ENCODE data around the gene CATSPERB. TPM values are rescaled to one million over a fixed set of nuclear protein-coding genes. Genes with fewer than 3 reads are reported as not detected.
"Not testable (repeated sequence)": the region's sequence is repeated elsewhere in the genome, so short reads cannot be mapped to it uniquely, and the experiment has no call there.

CATSPERB gene
- total RNA-seq, 2 donors from 2014 or later, result 0.50 to 1.1 TPM

DNA sequence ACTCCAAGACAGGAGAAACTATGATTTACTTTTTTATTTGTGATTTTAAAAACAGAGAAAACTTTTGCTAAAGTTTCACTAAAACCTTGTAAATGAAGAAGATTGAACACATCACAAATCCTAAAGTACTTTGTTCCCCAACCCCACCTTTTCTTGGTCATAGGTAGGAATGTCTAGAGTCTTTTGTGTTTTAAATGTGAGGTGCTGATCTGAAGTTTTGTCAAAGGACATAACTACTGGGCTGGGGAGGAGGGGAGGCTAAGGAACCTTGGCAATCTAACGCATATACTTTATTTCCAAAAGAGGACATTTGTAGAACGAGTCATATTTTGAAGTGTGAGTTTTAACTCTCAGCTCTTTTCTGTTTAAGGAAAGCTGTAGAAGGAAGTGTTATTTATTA is 37.2 kb downstream of the CATSPERB start:
- ATAC-seq (no peak), DNase-seq (ENCODE audit: low spot score in 2 of 2) (no peak)
- H3K27ac Mint-ChIP-seq, result no peak overlapping the region
- peaks cover 7 to 20% of the 10 kb centered on the region in 2 donors for H3K9me3 Mint-ChIP-seq
- peaks cover 11 to 12% of the 10 kb centered on the region in 2 donors for H3K36me3 Mint-ChIP-seq

GRCh38 chr14:91693346-91693745 is 38.5 kb downstream of the CATSPERB start:
- no peak for ATAC-seq
- DNase-seq (ENCODE audit: low spot score in 2 of 2), result no peak
- Mint-ChIP-seq H3K9me3 (peaks cover 7 to 19% of the 10 kb centered on the region in 2 donors), H3K27ac (no peak overlapping the region), H3K36me3 (peaks cover 11 to 12% of the 10 kb centered on the region in 2 donors)

DNA sequence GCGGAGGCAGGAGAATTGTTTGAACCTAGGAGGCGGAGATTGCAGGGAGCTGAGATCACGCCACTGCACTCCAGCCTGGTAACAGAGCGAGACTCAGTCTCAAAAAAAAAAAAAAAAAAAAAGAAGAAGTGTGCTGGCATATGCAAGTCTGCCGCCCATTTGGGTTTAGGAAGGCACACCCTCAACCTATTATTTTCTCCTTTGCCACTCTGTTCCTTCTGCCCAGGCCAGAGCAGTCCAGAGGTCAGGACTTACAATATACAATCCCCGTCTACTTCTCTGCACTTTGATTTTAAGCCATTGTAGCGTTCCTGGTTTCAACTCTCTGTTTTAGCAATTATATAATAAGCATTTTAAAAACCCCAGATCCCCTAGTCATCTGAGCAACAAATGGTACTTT is 39.8 kb downstream of the CATSPERB start:
- no peak overlapping the region for H3K27ac Mint-ChIP-seq
- H3K9me3 Mint-ChIP-seq, result peaks cover 7 to 12% of the 10 kb centered on the region in 2 donors
- DNase-seq (ENCODE audit: low spot score in 2 of 2), result no peak
- ATAC-seq, result no peak
- peaks cover 5 to 12% of the 10 kb centered on the region in 2 donors for H3K36me3 Mint-ChIP-seq

GRCh38 chr14:91689608-91690007 is 42.3 kb downstream of the CATSPERB start:
- ATAC-seq, result no peak
- DNase-seq (ENCODE audit: low spot score in 2 of 2), result no peak
- Mint-ChIP-seq H3K27ac (no peak overlapping the region), H3K9me3 (peaks cover 6 to 7% of the 10 kb centered on the region in 2 donors), H3K36me3 (peaks cover 5 to 7% of the 10 kb centered on the region in 2 donors)

DNA sequence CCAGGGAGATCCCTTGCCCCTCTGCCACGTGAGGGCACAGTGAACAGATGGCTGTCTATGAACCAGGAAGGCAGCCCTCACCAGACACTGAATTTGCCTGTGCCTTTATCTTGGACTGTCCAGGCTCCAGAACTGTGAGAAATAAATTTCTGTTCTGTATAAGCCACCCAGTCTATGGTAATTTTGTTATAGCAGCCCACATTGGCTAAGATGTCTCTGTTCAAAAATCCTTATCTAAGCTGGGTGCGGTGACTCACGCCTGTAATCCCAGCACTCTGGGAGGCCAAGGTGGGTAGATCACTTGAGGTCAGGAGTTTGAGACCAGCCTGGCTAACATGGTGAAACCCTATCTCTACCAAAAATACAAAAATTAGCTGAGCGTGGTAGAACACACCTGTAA is 44.5 kb downstream of the CATSPERB start:
- not testable (repeated sequence) for ATAC-seq; H3K27ac Mint-ChIP-seq; H3K36me3 Mint-ChIP-seq; DNase-seq (ENCODE audit: low spot score in 2 of 2); H3K9me3 Mint-ChIP-seq

- H3K27ac Mint-ChIP-seq, result no peak overlapping the region
- H3K9me3 Mint-ChIP-seq, result peaks cover 4% of the 10 kb centered on the region in 2 donors
- no peak for DNase-seq (ENCODE audit: low spot score in 2 of 2)
These were observed 46.3 kb downstream of the CATSPERB start for GRCh38 chr14:91685600-91685999.

GRCh38 chr14:91681893-91682563 is 49.9 kb downstream of the CATSPERB start:
- DNase-seq (ENCODE audit: low spot score in 2 of 2) (peak in 1 of 2 donors; percentile 22), ATAC-seq (peak; percentile 89 to 94)
- H3K27ac Mint-ChIP-seq, result peak overlapping the region in 1 of 2 donors; percentile 87
- H3K9me3 Mint-ChIP-seq, result peaks cover 0 to 4% of the 10 kb centered on the region in 2 donors
- peaks cover 0 to 26% of the 10 kb centered on the region in 2 donors for H3K36me3 Mint-ChIP-seq

More at GRCh38 chr14:91685600-91685999, 46.3 kb downstream of the CATSPERB start:
- ATAC-seq, result no peak
- peaks cover 3 to 9% of the 10 kb centered on the region in 2 donors for H3K36me3 Mint-ChIP-seq

DNA sequence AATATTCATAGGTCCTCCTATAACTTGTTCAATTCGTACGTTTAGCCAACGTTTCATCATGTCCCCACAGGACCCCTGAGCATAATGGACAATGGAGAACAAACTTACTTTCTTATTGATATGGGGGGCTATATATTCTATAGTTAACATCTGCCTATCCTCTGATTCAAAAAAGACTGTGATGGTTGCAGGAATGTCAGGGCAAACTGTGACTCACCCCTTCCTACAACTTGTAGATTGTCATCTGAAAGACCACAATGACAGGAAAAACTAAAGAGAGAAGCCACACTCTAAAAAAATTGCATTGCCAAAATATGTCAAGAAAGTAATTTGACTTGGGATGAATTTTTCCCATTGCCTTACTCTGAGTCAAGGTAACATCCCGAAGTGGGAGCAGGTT is 50.8 kb downstream of the CATSPERB start:
- Mint-ChIP-seq H3K36me3 (peaks cover 0 to 26% of the 10 kb centered on the region in 2 donors), H3K27ac (peak overlapping the region in 1 of 2 donors; percentile 9), H3K9me3 (peaks cover 0 to 4% of the 10 kb centered on the region in 2 donors)
- DNase-seq (ENCODE audit: low spot score in 2 of 2) (no peak), ATAC-seq (peak; percentile 58 to 62)

DNA sequence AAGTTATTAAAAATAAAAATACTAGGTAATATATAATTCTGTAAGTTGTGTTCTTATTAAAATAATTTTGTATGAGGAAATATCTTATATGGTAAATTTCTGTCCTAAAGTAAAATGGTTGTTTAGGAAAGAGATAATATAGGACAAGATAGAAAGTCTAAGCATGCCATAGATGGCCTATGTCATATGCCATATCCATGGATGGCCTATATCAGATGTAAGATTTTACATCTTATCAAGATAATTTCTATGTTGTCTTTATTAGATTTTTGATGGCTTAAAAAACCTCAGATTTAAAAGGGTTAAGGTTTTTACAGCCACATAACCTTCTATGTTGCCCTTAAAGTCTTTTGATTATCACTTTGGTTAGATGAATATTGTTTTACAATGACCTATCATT is 52.6 kb downstream of the CATSPERB start:
- H3K27ac Mint-ChIP-seq, result no peak overlapping the region
- peaks cover 0 to 30% of the 10 kb centered on the region in 2 donors for H3K36me3 Mint-ChIP-seq
- DNase-seq (ENCODE audit: low spot score in 2 of 2), result no peak
- peaks cover 0 to 4% of the 10 kb centered on the region in 2 donors for H3K9me3 Mint-ChIP-seq
- ATAC-seq, result no peak

DNA sequence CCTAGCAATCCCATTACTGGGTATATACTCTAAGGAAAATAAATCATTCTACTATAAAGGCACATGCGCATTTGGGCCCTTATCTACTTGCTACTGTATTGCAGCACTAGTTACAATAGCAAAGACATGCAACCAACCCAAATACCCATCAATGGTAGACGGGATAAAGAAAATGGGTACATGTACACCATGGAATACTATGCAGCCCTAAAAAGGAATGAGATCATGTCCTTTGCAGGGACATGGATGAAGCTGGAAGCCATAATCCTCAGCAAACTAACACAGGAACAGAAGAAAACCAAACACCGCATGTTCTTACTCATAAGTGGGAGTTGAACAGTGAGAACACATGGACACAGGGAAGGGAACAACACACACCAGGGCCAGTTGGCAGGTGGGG is 54.2 kb downstream of the CATSPERB start:
- not testable (repeated sequence) for H3K27ac Mint-ChIP-seq

DNA sequence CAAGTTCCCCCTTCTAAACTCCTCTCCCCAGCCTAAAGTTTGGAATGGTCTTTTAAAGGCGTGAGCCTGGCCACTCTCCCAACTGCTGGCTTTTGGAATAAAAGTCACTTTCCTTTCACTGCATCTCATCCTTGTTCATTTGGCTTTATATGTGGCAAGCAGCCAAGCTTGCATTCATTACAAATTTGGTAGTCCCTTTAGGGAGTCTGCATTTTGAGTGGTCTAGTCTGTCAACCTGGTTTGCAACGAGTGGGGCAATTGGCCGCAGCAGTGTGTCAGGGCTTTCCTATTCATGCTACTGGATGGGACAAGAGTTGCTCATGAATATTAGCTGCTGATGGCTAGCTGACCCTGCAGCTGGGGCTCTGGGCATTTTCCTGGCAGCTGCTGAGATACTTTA is 57.0 kb downstream of the CATSPERB start:
- H3K36me3 Mint-ChIP-seq, result peaks cover 0 to 18% of the 10 kb centered on the region in 2 donors
- DNase-seq (ENCODE audit: low spot score in 2 of 2), result no peak

More for the DNA sequence above, 54.2 kb downstream of the CATSPERB start:
- peaks cover 0 to 30% of the 10 kb centered on the region in 2 donors for H3K36me3 Mint-ChIP-seq
- H3K9me3 Mint-ChIP-seq; ATAC-seq; DNase-seq (ENCODE audit: low spot score in 2 of 2): not testable (repeated sequence)

DNA sequence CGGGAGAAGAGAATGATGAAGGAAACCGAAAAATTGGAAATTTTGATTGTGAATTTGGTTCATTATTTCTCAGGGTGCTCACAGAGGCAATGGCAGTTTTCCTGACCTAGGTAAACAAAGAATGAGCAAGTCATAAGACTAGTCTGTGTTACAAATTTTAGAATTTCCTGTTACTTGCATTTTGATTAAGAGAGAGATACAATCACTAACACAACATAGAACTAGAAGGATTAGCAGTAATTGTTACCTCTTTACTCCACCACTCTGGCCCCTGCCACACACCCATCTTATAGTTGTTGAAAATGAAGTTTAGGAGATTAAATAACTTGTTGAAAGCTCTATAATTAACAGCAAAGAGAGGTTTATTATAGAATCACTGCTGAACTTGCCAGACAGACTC is 62.0 kb downstream of the CATSPERB start:
- Mint-ChIP-seq H3K9me3 (peaks cover 0 to 14% of the 10 kb centered on the region in 2 donors), H3K27ac (peak overlapping the region in 1 of 2 donors; percentile 58), H3K36me3 (peaks cover 0 to 16% of the 10 kb centered on the region in 2 donors)
- ATAC-seq, result peak in 1 of 2 donors; percentile 50
- DNase-seq (ENCODE audit: low spot score in 2 of 2), result no peak

More for the DNA sequence above, 57.0 kb downstream of the CATSPERB start:
- no peak for ATAC-seq
- Mint-ChIP-seq H3K9me3 (peaks cover 0 to 4% of the 10 kb centered on the region in 2 donors), H3K27ac (no peak overlapping the region)

DNA sequence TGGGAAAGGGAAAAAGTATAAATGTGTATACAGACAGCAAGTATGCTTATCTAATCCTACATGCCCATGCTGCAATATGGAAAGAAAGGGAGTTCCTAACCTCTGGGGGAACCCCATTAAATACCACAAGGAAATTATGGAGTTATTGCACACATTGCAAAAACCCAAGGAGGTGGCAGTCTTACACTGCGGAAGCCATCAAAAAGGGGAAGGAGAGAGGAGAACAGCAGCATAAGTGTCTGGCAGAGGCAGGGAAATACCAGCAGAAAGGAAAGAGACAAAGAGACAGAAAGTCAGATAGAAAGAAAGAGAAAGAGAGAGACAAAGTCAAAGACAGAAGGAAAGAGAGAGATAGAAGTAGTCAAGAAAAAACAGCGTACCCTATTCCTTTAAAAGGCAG is 64.8 kb downstream of the CATSPERB start:
- ATAC-seq; H3K27ac Mint-ChIP-seq; DNase-seq (ENCODE audit: low spot score in 2 of 2): not testable (repeated sequence)
- peaks cover 0 to 14% of the 10 kb centered on the region in 2 donors for H3K9me3 Mint-ChIP-seq
- H3K36me3 Mint-ChIP-seq, result peaks cover 0 to 14% of the 10 kb centered on the region in 2 donors

DNA sequence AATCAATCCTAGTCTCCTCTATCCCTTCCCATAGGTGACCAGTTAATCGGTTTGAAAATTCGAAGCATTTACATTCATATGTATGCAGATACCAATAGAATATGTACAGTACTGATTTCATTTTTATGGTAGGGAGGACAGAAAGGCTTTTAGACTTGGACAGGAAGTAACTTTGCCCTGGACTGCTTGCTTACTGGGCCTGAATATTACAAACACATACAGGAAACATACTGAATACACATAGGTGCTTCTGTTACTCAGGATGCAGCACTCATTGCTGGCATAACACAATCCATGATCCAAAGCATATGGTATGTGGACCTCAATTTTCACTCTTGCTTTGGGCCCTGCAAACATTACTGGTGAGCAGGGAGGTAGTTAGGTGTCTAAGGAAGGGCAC is 71.1 kb downstream of the CATSPERB start:
- no peak overlapping the region for H3K27ac Mint-ChIP-seq
- DNase-seq (ENCODE audit: low spot score in 2 of 2) (no peak), ATAC-seq (no peak)
- peaks cover 3 to 5% of the 10 kb centered on the region in 2 donors for H3K9me3 Mint-ChIP-seq
- no peaks in the 10 kb centered on the region for H3K36me3 Mint-ChIP-seq

DNA sequence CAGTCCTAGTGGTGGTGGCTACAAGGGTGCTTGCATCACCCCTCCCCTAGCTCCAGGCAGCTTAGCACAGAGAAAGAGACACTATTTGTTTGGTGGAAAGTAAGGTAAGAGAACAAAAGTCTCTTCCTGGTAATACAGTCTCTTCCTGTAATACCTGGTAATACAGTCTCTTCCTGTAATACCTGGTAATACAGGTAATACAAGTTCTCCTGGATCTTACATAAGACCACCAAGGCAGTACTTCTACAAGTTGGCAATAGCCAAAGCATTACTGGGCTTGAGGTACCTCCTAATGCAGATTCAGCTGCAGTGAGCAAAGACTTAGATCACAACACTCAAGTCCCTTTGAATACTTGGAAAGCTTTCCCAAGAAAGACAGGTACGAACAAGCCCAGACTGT is 77.0 kb downstream of the CATSPERB start:
- no peaks in the 10 kb centered on the region for H3K36me3 Mint-ChIP-seq
- H3K9me3 Mint-ChIP-seq, result peaks cover 3 to 11% of the 10 kb centered on the region in 2 donors
- ATAC-seq (no peak), DNase-seq (ENCODE audit: low spot score in 2 of 2) (no peak)
- H3K27ac Mint-ChIP-seq, result no peak overlapping the region

DNA sequence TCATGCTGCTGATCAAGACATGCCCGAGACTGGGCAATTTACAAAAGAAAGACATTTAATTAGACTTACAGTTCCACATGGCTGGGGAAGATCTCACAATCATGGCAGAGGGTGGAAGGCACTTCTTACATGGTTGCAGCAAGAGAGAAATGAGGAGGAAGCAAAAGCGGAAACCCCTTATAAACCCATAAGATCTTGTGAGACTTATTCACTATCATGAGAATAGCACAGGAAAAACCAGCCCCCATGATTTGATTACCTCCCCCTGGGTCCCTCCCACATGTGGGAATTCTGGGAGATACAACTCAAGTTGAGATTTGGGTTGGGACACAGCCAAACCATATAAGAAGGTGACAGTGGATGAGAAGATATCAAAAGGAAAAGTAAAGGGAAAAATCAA is 78.4 kb downstream of the CATSPERB start:
- no peak for ATAC-seq
- H3K36me3 Mint-ChIP-seq, result no peaks in the 10 kb centered on the region
- H3K9me3 Mint-ChIP-seq, result peaks cover 3 to 11% of the 10 kb centered on the region in 2 donors
- H3K27ac Mint-ChIP-seq, result no peak overlapping the region
- DNase-seq (ENCODE audit: low spot score in 2 of 2), result no peak

DNA sequence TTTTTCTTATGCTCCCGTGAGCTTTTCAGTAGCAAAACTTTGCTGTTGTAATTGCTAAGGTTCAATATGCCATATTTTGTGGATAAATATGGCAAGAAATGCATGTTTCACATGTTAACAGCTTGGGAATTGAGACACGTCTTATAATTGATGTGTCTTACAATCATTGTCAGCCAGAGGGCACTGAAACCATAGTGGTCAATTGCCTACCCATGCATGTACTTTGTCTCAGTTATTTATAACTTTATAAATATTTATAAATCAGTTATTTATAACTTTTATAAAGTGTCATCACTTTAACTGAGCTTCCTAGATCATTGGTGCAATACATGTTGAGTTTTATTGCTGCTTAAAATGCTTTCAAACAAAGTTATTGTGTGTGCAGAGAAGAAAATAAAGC is 82.0 kb downstream of the CATSPERB start:
- DNase-seq (ENCODE audit: low spot score in 2 of 2) (peak in 1 of 2 donors; percentile 30), ATAC-seq (no peak)
- H3K27ac Mint-ChIP-seq, result no peak overlapping the region
- H3K9me3 Mint-ChIP-seq, result peaks cover 5 to 6% of the 10 kb centered on the region in 2 donors
- H3K36me3 Mint-ChIP-seq, result peaks cover 6 to 7% of the 10 kb centered on the region in 2 donors

GRCh38 chr14:91647856-91648255 is 84.0 kb downstream of the CATSPERB start:
- Mint-ChIP-seq H3K9me3 (peaks cover 5 to 6% of the 10 kb centered on the region in 2 donors), H3K36me3 (peaks cover 6 to 7% of the 10 kb centered on the region in 2 donors), H3K27ac (no peak overlapping the region)
- DNase-seq (ENCODE audit: low spot score in 2 of 2), result no peak
- ATAC-seq, result no peak

Measured in activated naive CD4-positive, alpha-beta T cell treated with anti-CD3 and anti-CD28 coated beads, Interleukin-2, amount 50 U/mL, for 72 hours (primary cell).